DMS79 treated with DMSO at 0.1 percent for 48 hours (cell line): Measurements from ENCODE around the gene PLCE1.
A peak's percentile ranks its signal among the peaks of the same experiment; 100 is the strongest.
"Not testable (repeated sequence)": the region's sequence is repeated elsewhere in the genome, so short reads cannot be mapped to it uniquely, and the experiment has no call there.

Experiments used
- DNase-seq: peaks from one replicate; lab custom pipeline; 2025; lab: John Stamatoyannopoulos, UW

The PLCE1 gene

DNA sequence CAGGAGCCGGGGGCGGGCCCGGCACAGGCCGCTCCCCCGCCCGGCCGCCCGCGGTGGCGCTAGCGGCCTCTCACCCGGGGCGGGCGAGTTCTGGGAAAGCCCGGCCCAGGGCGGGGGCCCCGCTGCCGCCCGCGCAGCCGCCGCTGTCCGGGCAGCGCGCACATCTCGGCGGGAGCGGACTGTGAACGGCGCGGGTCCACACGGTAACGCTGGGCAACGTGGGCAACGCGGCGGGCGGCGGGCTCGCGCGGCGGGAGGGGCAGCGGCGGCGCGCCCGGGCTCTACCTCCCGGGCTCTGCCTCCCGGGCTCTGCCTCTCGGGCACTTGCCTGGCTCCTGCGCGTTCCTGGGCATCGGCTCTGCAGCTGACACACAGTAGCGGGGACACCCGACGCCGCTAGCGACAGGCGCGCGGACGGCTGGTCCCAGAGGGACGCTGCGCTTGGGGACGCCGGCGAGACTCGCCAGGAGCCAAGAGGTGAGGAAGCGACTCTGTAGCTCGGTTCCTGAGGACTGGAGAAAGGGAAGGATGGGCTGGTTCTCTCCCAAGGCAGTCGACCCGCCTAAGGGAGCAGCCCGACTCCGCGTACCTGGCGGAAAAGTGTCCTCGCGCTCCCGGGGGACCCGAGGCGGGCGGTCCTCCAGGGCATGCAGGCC, at the start of gene PLCE1:
Gene PLCE1 (plus strand): TSS at position 150 of the 656 bp plus-strand sequence. CDS start 37,116 bp downstream, outside the sequence.
- peak; percentile 1 for DNase-seq

DNA sequence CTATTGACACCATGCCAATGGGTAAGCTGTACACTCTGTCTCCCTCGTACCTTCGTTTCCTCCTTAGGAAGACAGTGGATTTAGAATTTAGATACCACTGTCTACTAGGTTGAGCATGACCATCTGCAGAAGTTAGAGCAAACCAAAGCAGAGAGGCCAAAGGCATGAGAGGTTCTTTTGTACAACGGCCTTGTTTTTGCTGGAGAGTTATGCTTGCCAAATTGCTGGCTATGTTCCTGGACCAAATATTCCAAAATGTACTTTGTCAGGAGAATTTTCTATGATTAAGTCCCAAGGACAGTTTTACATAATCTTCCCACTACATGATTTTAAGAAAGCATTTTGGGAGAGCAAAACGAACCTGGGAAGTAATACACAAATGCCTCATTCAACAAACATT, 47.9 kb upstream of the PLCE1 start:
- no peak for DNase-seq

DNA sequence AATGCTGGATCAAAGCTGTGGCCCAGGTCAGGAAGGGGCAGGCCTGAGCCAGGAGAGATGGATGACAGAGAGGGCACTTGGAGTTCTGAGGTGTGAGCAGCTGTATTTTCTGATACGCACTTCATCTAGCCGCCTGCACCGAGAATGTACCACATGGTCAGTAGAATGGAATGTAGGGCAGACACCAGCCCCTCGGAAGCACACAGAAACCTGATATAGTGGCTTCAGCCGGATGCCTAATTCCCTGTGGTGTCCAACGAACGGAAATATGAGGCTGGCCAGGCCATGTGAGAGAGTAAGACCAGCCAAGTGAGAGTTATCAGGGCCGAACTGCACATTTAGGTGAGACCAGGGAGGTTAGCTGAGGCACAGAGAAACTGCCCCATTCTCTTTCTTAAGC, 46.7 kb upstream of the PLCE1 start:
- DNase-seq, result no peak

DNA sequence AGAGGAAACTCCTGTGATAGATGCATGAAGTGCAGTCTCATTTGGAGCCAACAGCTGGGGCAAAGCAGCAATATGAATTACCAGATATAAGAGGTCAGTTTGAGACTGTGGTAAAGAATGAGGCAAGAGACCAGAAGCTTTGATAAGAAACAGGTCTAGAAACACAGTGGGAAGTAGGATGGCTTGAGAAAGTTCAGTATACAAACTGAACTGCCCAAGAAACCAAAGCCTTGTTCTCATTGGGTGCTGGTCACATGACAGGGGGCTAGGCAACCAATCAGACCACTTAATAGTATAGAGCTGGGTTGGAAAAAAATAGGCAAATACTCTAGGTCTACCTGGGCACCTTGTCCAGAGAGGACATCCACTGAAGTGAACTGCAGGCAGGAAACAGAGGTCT, 46.2 kb upstream of the PLCE1 start:
- DNase-seq, result no peak

DNA sequence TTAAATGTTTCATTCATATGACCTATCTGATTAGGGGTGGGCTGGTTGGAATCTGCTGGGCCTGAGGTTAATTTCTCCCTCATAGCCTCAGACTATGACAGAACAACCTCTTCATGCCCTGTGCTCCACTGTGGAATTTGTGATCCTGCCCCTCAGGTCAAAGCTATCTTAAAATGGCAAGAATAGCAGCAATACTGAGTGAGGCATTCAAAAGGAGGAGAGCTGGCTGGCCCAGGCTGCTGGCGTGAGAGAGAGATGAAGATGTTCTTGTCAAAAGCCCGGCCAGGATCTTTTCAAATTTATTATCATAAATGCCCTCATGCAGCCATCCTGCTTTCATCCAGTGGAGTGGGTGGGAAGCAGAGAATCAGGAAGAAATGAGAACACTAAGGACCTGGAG, 41.8 kb upstream of the PLCE1 start:
- no peak for DNase-seq

DNA sequence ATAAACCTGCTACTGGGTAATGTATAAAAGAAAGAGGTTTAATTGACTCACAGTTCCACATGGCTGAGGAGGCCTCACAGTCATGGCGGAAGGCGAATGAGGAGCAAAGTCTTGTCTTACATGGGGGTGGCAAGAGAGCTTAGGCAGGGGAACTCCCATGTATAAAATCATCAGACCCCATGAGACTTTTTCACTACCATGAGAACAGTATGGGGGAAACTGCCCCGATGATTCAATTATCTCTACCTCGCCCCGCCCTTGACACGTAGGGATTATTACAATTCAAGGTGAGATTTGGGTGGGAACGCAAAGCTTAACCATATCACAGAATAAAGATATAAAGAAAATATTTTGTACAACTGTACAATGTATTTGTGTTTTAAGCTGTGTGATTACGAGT, 39.4 kb upstream of the PLCE1 start:
- no peak for DNase-seq

DNA sequence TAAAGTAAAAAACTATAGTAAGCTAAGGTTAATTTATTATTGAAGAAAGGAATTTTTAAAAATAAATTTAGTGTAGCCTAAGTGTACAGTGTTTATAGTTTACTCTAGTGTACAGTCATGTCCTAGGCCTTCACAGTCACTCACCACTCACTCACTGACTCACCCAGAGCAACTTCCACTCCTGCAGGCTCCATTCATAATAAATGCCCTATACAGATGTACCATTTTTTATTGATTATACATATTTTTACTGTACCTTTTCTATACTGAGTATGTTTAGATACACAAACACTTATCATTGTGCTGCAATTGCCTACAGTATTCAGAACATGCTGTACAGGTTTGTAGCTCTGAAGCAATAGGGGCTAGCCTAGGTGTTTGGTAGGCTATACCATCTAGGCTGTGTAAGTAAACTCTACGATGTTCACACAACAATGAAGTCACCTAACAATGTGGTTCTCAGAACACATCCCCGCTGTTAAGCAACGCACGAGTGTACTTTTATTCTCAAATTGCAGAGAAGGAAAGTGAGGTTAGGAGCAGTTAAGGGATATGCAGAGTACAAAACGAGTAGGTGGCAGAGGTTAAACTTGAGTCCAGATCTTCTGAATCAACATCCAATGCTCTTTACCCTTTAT, 38.9 kb upstream of the PLCE1 start:
- DNase-seq, result no peak

DNA sequence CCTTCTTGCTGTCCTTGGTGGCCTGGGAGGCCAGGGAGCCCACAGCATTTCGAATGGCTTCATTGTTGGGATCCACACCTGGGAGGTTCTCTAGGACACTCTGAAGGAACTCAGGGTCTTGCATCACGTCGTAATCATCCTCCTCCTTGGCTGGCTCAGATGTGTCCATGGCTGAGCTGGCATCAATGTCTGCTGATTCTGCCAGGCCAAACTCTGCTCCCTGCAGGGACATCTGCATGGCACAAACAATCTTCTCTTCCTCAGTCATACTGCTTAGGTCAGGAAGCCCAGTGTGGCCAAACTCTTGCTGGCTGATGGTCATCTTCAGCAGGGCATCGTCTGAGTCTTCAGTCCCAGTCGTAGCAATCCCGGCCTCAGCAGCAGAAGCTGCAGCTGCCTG, 34.9 kb upstream of the PLCE1 start:
- DNase-seq, result no peak

DNA sequence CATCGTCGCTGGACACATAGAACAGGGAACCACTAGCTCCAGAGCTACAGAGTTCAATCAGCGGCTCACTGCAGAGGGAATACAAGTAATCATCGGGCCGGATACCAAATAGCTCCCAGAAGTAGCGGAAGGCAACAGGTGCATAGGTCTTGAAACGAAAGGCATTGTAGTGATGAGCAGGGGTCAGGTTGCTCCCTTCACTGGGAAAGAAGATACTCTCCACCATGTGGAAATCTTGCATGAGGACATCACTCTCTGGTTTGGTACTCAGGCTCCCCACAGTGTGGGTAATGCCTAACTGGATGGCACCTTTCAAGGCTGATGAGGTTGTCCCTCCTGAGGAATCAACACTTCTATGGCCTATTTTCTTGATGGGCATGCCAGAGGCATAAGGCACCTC, 32.7 kb upstream of the PLCE1 start:
- DNase-seq, result not testable (repeated sequence)

DNA sequence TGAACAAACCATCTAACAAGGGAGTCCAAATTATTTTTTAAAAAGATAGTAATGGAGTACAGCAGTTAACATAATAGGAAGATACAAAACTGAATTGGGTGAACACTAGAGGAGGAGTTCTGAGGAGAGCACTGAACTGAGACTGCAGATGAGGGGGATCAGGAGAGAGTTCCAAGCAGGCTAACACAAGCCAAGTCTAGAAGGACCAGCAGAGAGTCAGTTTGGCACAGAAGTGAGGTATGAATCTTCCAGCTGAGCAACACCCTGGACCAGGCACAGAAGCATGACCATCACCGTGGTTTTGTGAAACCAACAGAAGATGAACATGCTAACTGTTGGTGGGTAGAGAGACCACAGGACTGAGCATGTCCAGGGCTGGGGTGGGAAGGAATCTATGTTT, 30.8 kb upstream of the PLCE1 start:
- no peak for DNase-seq

DNA sequence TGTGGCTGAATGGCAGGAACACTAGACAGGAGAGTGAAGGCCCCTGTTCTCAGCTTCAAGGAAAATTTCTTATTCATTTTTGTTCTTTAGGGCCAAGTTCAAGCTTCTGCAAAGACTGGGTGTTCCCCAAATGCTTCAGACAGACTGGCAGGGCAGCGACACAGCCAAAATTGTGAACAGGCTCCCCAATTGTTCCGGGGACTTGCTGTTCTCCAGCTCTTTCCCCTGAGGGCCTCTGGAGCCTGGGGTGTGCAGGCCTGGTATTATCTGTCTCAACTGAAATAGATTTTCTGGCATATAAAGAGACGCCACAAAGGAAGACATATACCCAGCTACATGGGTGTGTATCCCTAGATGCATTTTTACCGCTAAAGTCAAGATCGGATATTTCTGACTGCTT, 30.3 kb upstream of the PLCE1 start:
- DNase-seq, result no peak

DNA sequence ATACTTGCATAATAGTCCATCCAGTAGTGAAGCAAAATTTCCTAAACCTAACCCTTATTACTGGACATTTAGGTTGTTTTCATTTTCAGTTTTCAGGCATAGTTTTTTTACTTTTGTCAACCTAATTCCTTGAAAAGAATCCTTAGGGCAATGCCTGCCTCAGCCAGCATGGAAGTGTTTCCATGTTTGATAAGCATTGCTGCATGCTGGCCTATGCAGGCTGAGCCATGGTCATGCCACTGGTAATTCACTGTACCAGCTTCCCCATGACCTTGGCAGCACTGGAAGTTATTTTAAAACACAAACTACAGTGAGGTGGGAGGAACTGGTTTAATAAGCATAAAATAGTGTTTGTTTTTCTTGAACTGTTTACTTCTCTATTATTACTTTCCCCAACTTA, 27.8 kb upstream of the PLCE1 start:
- DNase-seq, result no peak

DNA sequence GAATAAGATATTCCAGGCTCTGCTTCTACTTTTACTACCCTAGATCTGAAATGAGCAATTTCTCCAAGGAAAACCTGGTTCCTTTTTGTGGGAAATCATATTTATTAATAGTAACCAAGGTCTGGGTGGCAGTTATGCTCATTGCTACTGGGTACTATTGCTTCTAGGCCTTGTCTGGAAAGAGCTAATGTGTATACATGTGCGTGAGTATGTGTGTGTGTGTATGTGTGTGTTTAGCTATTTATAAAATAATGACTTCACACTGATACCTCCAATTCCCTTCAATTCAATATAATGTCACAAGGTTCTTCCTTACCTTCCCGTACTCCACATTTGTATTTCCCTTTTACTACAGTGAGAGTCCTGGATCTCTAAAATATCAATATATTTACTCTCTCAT, 26.0 kb upstream of the PLCE1 start:
- DNase-seq, result no peak

DNA sequence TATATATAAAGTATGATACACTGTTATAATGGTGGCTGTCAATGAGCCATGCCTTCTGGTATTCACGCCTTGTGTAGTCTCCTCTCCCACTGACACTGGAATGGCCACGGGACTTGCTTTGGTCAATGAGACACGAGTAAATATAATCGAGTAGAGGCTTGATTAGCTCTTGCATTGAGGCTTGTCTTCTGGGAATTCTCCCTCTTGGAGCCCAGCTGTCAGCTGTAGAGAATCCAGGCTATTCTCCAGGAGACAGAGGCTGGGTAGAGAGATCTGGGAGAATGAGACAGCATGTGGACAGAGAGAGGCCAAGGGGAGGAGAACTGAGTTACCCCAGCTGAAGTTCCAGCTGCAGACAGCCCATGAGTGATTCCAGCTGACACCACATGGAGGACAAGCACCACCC, 25.2 kb upstream of the PLCE1 start:
- no peak for DNase-seq

DNA sequence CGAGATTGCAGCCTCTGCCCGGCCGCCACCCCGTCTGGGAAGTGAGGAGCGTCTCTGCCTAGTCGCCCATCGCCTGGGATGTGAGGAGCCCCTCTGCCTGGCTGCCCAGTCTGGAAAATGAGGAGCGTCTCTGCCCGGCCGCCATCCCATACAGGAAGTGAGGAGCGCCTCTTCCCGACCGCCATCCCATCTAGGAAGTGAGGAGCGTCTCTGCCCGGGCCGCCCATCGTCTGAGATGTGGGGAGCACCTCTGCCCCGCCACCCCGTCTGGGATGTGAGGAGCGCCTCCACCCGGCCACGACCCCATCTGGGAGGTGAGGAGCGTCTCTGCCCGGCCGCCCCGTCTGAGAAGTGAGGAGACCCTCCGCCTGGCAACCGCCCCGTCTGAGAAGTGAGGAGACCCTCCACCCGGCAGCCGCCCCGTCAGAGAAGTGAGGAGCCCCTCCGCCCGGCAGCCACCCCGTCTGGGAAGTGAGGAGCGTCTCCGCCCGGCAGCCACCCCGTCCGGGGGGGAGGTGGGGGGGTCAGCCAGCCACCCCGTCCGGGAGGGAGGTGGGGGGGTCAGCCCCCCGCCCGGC, 23.2 kb upstream of the PLCE1 start:
- DNase-seq, result not testable (repeated sequence)

DNA sequence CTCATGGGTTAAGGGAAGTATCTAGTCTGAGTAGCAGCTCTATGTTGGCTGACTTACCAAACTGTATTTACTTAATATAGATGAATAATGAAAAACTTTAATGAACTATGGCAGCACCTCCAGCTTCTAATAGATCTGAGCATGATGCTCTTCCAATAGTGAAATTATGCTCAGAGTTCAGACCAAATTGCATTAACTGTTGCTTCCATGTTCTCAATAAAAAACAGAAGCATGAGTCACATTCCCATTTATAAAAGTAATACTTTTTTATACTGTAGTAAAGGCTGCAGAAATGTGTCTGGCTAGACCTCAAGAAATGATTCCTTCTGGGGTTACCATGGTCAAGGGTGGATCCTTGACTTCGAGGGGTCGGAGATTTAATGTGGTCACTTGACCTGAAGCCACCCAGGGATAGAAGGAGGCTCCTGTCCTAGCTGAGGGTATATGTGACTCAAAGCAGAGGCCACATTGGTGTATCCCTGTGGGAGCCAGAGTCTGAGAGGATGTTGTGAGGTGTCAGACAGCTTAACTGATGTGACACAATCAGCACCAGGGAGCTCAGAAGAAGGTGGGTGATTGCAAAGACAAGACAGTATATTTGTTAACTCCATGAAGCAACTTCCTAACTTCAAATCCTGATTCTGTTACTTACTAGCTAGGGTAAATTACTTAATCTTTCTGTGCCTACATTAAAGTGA, 19.8 kb upstream of the PLCE1 start:
- no peak for DNase-seq

DNA sequence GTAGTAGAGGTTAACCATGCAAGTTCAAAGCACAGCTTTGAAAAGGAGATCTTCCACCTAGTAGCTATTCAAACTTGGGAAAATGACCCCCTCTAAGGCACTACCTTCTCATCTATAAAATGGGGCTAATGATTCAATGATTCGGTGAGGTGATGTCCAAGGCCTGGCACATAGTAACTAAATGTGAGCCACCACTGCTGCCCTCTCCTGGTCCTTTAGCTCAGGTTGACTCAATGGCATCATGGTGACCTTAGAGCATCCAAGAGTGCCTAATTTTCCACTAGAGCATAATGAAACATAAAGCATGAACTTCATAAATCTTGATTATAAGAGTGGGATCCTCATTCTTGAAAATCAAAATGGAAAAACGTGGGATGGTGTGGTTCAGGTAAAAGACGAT, 16.3 kb upstream of the PLCE1 start:
- no peak for DNase-seq

DNA sequence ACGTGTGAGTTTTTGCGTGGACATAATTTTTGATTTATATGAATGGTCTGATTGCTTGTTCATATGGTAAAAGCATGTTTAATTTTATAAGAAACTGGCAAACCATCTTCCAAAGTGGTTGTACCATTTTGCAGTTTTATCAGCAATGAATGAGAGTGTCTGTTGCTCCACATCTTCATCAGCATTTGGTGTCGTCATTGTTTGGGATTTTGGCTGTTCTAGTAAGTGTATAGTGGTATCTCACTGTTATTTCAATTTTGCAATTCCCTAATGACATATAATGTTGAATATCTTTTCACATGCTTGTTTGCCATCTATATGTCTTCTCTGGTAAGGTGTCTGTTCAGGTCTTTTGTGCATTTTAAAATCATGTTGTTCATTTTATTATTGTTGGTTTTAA, 13.2 kb upstream of the PLCE1 start:
- no peak for DNase-seq

DNA sequence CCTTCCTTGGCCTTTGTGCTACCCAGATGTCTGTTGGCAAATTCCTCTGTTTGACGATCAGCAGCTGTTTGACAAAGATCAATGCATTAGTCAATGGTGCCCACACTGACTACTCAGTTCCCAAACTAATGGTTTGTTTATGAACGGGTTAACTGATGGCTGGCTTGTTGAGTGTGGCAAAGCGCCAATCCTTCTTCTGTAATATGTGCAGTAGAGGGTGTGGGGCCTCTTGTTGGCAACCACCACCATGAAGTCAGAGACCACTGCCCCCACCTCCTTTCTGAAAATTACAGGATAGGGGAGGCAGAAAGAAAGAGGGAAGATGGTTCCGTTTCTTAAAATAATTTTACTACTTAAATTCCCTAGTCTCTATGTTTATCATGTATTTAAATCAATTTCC, 2.6 kb upstream of the PLCE1 start:
- no peak for DNase-seq

DNA sequence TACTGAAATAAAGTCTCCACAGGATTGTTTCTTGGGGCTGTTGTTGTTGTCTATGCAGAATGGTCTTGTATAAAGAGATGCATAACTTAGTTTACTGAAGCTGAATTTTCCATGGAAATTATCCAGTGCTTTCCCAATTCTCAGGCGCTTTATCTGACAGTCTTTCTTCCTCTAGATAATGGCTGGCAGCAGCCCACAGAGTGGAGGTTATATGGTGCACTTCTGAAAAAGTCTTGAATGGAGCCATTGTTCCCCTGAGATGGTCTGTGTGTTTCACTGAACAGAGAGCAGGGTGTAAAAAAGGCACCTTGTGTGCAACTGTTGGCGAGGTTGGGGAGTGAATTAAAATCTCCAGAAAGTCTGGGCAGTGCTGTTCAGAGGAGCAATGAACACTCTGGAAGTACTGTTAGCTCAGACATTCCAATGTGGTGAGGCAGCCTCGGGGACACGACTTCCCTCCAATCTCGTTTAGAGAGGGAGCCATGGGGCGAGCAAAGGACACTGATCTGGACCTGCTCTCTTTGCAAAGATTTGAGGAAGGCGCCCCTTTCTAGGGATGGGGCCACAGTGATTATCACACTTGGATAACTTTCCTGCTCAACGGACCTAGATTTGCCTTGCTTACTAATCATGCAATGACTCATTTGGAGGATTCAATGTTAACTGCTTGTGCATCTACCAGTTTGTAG, 2.0 kb upstream of the PLCE1 start:
- DNase-seq, result no peak

DNA sequence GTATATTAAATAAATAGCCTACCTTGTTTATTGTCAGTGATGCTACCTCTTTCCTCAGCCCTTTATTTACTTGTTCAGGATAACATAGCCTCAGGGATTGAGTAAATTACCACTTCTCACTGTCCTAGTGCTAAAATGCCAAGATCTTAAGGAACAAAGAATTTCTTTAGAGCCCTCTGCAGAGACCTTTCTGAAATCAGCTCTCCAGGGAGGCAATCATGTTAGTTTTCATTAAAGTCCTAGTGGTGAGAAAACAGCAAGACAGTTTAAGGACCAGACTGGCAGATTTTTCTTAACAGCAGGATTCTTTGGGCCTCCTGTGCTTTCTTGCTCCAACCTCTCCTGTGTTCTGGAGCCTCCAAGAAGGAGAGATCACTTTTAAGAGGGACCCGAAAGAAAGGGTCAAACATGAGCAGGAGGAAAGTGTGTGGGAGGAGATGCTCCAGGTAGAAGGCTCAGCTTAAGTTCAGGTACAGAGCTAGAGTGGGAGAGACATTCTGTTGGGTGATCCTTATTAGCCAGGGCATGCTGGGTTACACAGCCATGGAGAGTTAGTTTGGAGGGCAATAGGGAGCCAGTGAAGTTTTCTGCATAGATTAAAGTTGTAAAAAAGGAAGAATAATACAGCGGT, 1.2 kb upstream of the PLCE1 start:
- no peak for DNase-seq

DNA sequence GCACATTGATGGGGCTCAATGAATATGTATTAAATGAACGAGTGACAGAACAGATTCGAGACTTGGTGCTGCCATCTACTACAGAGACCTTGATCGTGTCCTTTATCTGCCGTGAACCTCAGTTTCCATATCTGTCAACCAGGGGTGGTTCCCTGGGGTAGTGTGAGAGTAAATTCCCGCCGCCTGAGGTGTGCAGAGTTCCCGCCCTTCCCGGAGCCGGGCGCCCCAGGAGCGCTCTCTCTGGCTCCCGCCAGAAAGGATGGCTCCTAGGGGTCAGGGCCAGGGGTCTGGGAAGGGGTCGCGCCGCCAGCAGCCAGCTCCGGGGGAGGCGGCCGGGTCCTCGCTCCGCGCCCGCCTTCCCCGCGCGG, 333 bp upstream of the PLCE1 start:
- no peak for DNase-seq
